Loucy (cell line): ENCODE data around the gene NSD2.

ENCODE experiments used
- CTCF ChIP-seq: fragments of 200-600 bp; sonication (generic); conservative IDR thresholded peaks from 2 replicates; pipeline ENCODE4 v1.5.1; 2014; ENCODE audit warnings: mild to moderate bottlenecking, antibody characterized with exemption, low read length
- EZH2phosphoT487 ChIP-seq: fragments of 200-600 bp; IDR thresholded peaks from 2 replicates; pipeline ENCODE4 v1.6.1; 2018; ENCODE audit warnings: antibody characterized with exemption, mild to moderate bottlenecking, moderate library complexity, borderline replicate concordance

GRCh38 chr4:1996866-1997611 is 125.8 kb downstream of the NSD2 start:
- no peak for TF ChIP-seq CTCF
- no peak for TF ChIP-seq EZH2phosphoT487
